DND-41 (cell line): ENCODE data around the gene SERPINA4.

Experiments
- ATAC-seq: fragments of 200-7000 bp; cut with Tn5 transposase; 3 replicates; pipeline ENCODE4 v1.9.1; 2021; ENCODE audit warnings: low read depth; ENCODE audit not compliant: insufficient read depth
- DNase-seq: peaks from one replicate; pipeline ENCODE4 v3.0.0-alpha.2; 2020
- H2AFZ ChIP-seq: 2 replicates; pipeline ENCODE4 v1.6.0; 2012; ENCODE audit warnings: low read depth, low read length
- H3K27ac ChIP-seq: 2 replicates; pipeline ENCODE4 v1.5.1; 2012; ENCODE audit warnings: low read length, inconsistent platforms
- H3K27me3 ChIP-seq: fragments of 200-600 bp; sonication (generic); 2 replicates; pipeline ENCODE4 v1.6.0; 2012; ENCODE audit warnings: low read length, mild to moderate bottlenecking, inconsistent platforms; ENCODE audit not compliant: insufficient read depth, poor library complexity
- H3K36me3 ChIP-seq: 2 replicates; pipeline ENCODE4 v1.5.1; 2012; ENCODE audit warnings: low read length, inconsistent platforms; ENCODE audit not compliant: insufficient read depth
- H3K4me1 ChIP-seq: 2 replicates; pipeline ENCODE4 v1.5.1; 2012; ENCODE audit warnings: mild to moderate bottlenecking, low read length; ENCODE audit not compliant: insufficient read depth
- H3K4me2 ChIP-seq: 2 replicates; pipeline ENCODE4 v1.6.0; 2012; ENCODE audit warnings: mild to moderate bottlenecking, moderate library complexity, low read length, inconsistent platforms; ENCODE audit not compliant: insufficient read depth
- H3K4me3 ChIP-seq, 2 experiments: fragments of 200-600 bp in 1 of 2; shearing (Covaris generic) in 1 of 2; 2 replicates each; pipeline ENCODE4 v1.5.1; 2012 to 2016; ENCODE audit warnings: inconsistent platforms in 2 of 2, low read length in 2 of 2, mild to moderate bottlenecking in 2 of 2, low read depth in 1 of 2, moderate library complexity in 1 of 2
- H3K79me2 ChIP-seq: 2 replicates; pipeline ENCODE4 v1.6.0; 2012; ENCODE audit warnings: low read length, inconsistent platforms; ENCODE audit not compliant: insufficient read depth
- H3K9ac ChIP-seq: 2 replicates; pipeline ENCODE4 v1.6.0; 2012; ENCODE audit warnings: low read depth, mild to moderate bottlenecking, inconsistent platforms, low read length, moderate library complexity
- H3K9me3 ChIP-seq: 2 replicates; pipeline ENCODE4 v1.5.1; 2012; ENCODE audit warnings: low read length, moderate library complexity, mild to moderate bottlenecking, inconsistent platforms; ENCODE audit not compliant: insufficient read depth, severe bottlenecking
- H4K20me1 ChIP-seq: 2 replicates; pipeline ENCODE4 v1.6.0; 2012; ENCODE audit warnings: low read length; ENCODE audit not compliant: insufficient read depth
- CTCF ChIP-seq: IDR thresholded peaks from 2 replicates; pipeline ENCODE4 v1.5.1; 2012; ENCODE audit warnings: borderline replicate concordance, low read length, moderate library complexity, mild to moderate bottlenecking; ENCODE audit not compliant: poor library complexity, severe bottlenecking; ENCODE audit errors: extremely low read depth
- EZH2 ChIP-seq: IDR thresholded peaks from 3 replicates; pipeline ENCODE4 v1.6.1; 2012; ENCODE audit warnings: borderline replicate concordance, low read depth, mild to moderate bottlenecking, moderate library complexity, low read length, inconsistent platforms; ENCODE audit not compliant: severe bottlenecking

Gene SERPINA4

GRCh38 chr14:94593749-94594431 lies 32.6 kb downstream of the SERPINA4 start:
- H3K27ac ChIP-seq: no peak overlapping the region
- H3K4me2 ChIP-seq: no peak overlapping the region
- H3K9ac ChIP-seq: no peak overlapping the region
- H3K27me3 ChIP-seq: no peaks in the 10 kb centered on the region
- H3K9me3 ChIP-seq: no peaks in the 10 kb centered on the region
- DNase-seq: no peak
- no peak for TF ChIP-seq CTCF
- TF ChIP-seq EZH2: no peak
- H3K4me1 ChIP-seq: no peaks in the 10 kb centered on the region
- H3K79me2 ChIP-seq: no peaks in the 10 kb centered on the region
- H3K4me3 ChIP-seq: no peak overlapping the region
- no peaks in the 10 kb centered on the region for H4K20me1 ChIP-seq
- no peak for ATAC-seq
- no peak overlapping the region for H2AFZ ChIP-seq
- H3K36me3 ChIP-seq: no peaks in the 10 kb centered on the region

- H3K9ac ChIP-seq: no peak overlapping the region
- TF ChIP-seq EZH2: no peak
- no peak for TF ChIP-seq CTCF
- no peaks in the 10 kb centered on the region for H4K20me1 ChIP-seq
- H2AFZ ChIP-seq: no peak overlapping the region
- H3K4me1 ChIP-seq: no peaks in the 10 kb centered on the region
- H3K4me2 ChIP-seq: no peak overlapping the region
- DNase-seq: no peak
- H3K27ac ChIP-seq: no peak overlapping the region
- no peaks in the 10 kb centered on the region for H3K79me2 ChIP-seq
- no peaks in the 10 kb centered on the region for H3K9me3 ChIP-seq
- H3K4me3 ChIP-seq: no peak overlapping the region
- H3K36me3 ChIP-seq: no peaks in the 10 kb centered on the region
- H3K27me3 ChIP-seq: no peaks in the 10 kb centered on the region
- no peak for ATAC-seq
These were observed 33.2 kb downstream of the SERPINA4 start for GRCh38 chr14:94594441-94594840.

- Histone ChIP-seq H2AFZ (no peak overlapping the region), H3K36me3 (no peaks in the 10 kb centered on the region), H3K4me2 (no peak overlapping the region), H4K20me1 (no peaks in the 10 kb centered on the region), H3K9me3 (no peaks in the 10 kb centered on the region), H3K27me3 (no peaks in the 10 kb centered on the region), H3K4me1 (no peaks in the 10 kb centered on the region), H3K79me2 (no peaks in the 10 kb centered on the region), H3K9ac (no peak overlapping the region), H3K27ac (no peak overlapping the region), H3K4me3 (no peak overlapping the region)
- TF ChIP-seq CTCF (no peak), EZH2 (no peak)
- ATAC-seq: no peak
- DNase-seq: no peak
These were observed 34.7 kb downstream of the SERPINA4 start for GRCh38 chr14:94595912-94596311.

- Histone ChIP-seq H3K4me2 (no peak overlapping the region), H3K4me1 (no peaks in the 10 kb centered on the region), H3K9me3 (no peaks in the 10 kb centered on the region), H3K27ac (no peak overlapping the region), H3K27me3 (no peaks in the 10 kb centered on the region), H4K20me1 (no peaks in the 10 kb centered on the region), H3K36me3 (no peaks in the 10 kb centered on the region), H3K4me3 (no peak overlapping the region), H3K9ac (no peak overlapping the region), H2AFZ (no peak overlapping the region), H3K79me2 (no peaks in the 10 kb centered on the region)
- DNase-seq (no peak), ATAC-seq (no peak)
- no peak for TF ChIP-seq EZH2
- no peak for TF ChIP-seq CTCF
These were observed 35.1 kb downstream of the SERPINA4 start for GRCh38 chr14:94596361-94596760.
